SJCRH30 (cell line): Measurements from ENCODE around the gene PCCA. TPM values are rescaled to one million over a fixed set of nuclear protein-coding genes. Genes with fewer than 3 reads are reported as not detected.

Experiments
- DNase-seq, 2 experiments: peaks; one replicate each; pipeline ENCODE4 v3.0.0-alpha.2; 2015 to 2020
- H3K27ac ChIP-seq: fragments of 250-450 bp; sonication (Bioruptor Pico); 2 replicates; pipeline ENCODE4 v1.5.1; 2020; ENCODE audit warnings: mild to moderate bottlenecking, moderate library complexity
- H3K27me3 ChIP-seq: fragments of 250-450 bp; sonication (Bioruptor Pico); 2 replicates; pipeline ENCODE4 v1.5.1; 2020; ENCODE audit warnings: mild to moderate bottlenecking, moderate library complexity
- H3K36me3 ChIP-seq: fragments of 250-450 bp; sonication (Bioruptor Pico); 2 replicates; pipeline ENCODE4 v1.5.1; 2020; ENCODE audit warnings: mild to moderate bottlenecking, moderate library complexity
- H3K4me1 ChIP-seq: fragments of 250-450 bp; sonication (Bioruptor Pico); 2 replicates; pipeline ENCODE4 v1.5.1; 2020; ENCODE audit warnings: mild to moderate bottlenecking, moderate library complexity
- H3K4me3 ChIP-seq: fragments of 250-450 bp; sonication (Bioruptor Pico); 2 replicates; pipeline ENCODE4 v1.5.1; 2020; ENCODE audit warnings: mild to moderate bottlenecking, moderate library complexity
- H3K9me3 ChIP-seq: fragments of 250-450 bp; sonication (Bioruptor Pico); replicated peaks from 2 replicates; pipeline ENCODE4 v1.5.1; 2020; ENCODE audit warnings: mild to moderate bottlenecking, moderate library complexity
- total RNA-seq: library from RNA; depleted of rRNA; stranded (reverse); fragments of >200 nt; shearing (Covaris generic); gene quantifications from 2 replicates; pipeline ENCODE4 v1.2.3, GENCODE V29; 2014

PCCA gene
- total RNA-seq, 1 experiment from 2014 or later = 23.4 TPM

- Histone ChIP-seq H3K4me1 (no peaks in the 10 kb centered on the region), H3K27ac (no peak overlapping the region), H3K27me3 (no peaks in the 10 kb centered on the region), H3K4me3 (no peak overlapping the region), H3K9me3 (no peaks in the 10 kb centered on the region), H3K36me3 (no peaks in the 10 kb centered on the region)
- DNase-seq = no peak
Observed at GRCh38 chr13:100541897-100542825, 453.3 kb downstream of the PCCA start.

GRCh38 chr13:100542826-100543156 lies 453.9 kb downstream of the PCCA start:
- Histone ChIP-seq H3K27ac (no peak overlapping the region), H3K9me3 (no peaks in the 10 kb centered on the region), H3K36me3 (no peaks in the 10 kb centered on the region), H3K4me3 (no peak overlapping the region), H3K4me1 (no peaks in the 10 kb centered on the region), H3K27me3 (no peaks in the 10 kb centered on the region)
- DNase-seq = peak in 1 of 2 experiments; percentile 26

GRCh38 chr13:100543872-100544602 lies 455.1 kb downstream of the PCCA start:
- peaks cover 4% of the 10 kb centered on the region; the same call in 1 of the 2 replicates for H3K4me1 ChIP-seq
- no peak overlapping the region for H3K27ac ChIP-seq
- no peak overlapping the region for H3K4me3 ChIP-seq
- H3K36me3 ChIP-seq = no peaks in the 10 kb centered on the region
- no peaks in the 10 kb centered on the region for H3K9me3 ChIP-seq
- no peak for DNase-seq
- H3K27me3 ChIP-seq = no peaks in the 10 kb centered on the region

GRCh38 chr13:100544866-100545683 lies 456.2 kb downstream of the PCCA start:
- Histone ChIP-seq H3K4me3 (no peak overlapping the region), H3K36me3 (no peaks in the 10 kb centered on the region), H3K4me1 (peaks cover 9% of the 10 kb centered on the region; the same call in 1 of the 2 replicates), H3K27ac (no peak overlapping the region), H3K9me3 (no peaks in the 10 kb centered on the region), H3K27me3 (no peaks in the 10 kb centered on the region)
- no peak for DNase-seq

- H3K4me3 ChIP-seq = no peak overlapping the region
- H3K4me1 ChIP-seq = peaks cover 9% of the 10 kb centered on the region; the same call in 1 of the 2 replicates
- H3K36me3 ChIP-seq = no peaks in the 10 kb centered on the region
- DNase-seq = no peak
- no peaks in the 10 kb centered on the region for H3K27me3 ChIP-seq
- no peaks in the 10 kb centered on the region for H3K9me3 ChIP-seq
- no peak overlapping the region for H3K27ac ChIP-seq
Observed at GRCh38 chr13:100545684-100546061, 456.8 kb downstream of the PCCA start.

GRCh38 chr13:100546713-100547405 lies 458.0 kb downstream of the PCCA start:
- H3K4me1 ChIP-seq = peaks cover 9% of the 10 kb centered on the region; the same call in 1 of the 2 replicates
- H3K27me3 ChIP-seq = no peaks in the 10 kb centered on the region
- no peaks in the 10 kb centered on the region for H3K9me3 ChIP-seq
- H3K27ac ChIP-seq = no peak overlapping the region
- H3K36me3 ChIP-seq = no peaks in the 10 kb centered on the region
- no peak overlapping the region for H3K4me3 ChIP-seq
- no peak for DNase-seq

GRCh38 chr13:100547791-100548201 lies 458.9 kb downstream of the PCCA start:
- H3K27ac ChIP-seq = no peak overlapping the region
- H3K4me3 ChIP-seq = no peak overlapping the region
- no peaks in the 10 kb centered on the region for H3K36me3 ChIP-seq
- peak; percentile 43 to 54 for DNase-seq
- H3K27me3 ChIP-seq = no peaks in the 10 kb centered on the region
- H3K9me3 ChIP-seq = no peaks in the 10 kb centered on the region
- H3K4me1 ChIP-seq = peaks cover 9% of the 10 kb centered on the region; the same call in 1 of the 2 replicates

GRCh38 chr13:100549316-100549715 lies 460.4 kb downstream of the PCCA start:
- Histone ChIP-seq H3K4me3 (no peak overlapping the region), H3K27me3 (no peaks in the 10 kb centered on the region), H3K36me3 (no peaks in the 10 kb centered on the region), H3K9me3 (no peaks in the 10 kb centered on the region), H3K4me1 (peaks cover 9% of the 10 kb centered on the region; the same call in 1 of the 2 replicates), H3K27ac (no peak overlapping the region)
- no peak for DNase-seq

- no peak for DNase-seq
- H3K9me3 ChIP-seq = no peaks in the 10 kb centered on the region
- no peak overlapping the region for H3K27ac ChIP-seq
- no peak overlapping the region for H3K4me3 ChIP-seq
- peaks cover 9% of the 10 kb centered on the region; the same call in 1 of the 2 replicates for H3K4me1 ChIP-seq
- H3K36me3 ChIP-seq = no peaks in the 10 kb centered on the region
- H3K27me3 ChIP-seq = no peaks in the 10 kb centered on the region
Observed at GRCh38 chr13:100552755-100553154, 463.9 kb downstream of the PCCA start.

- no peaks in the 10 kb centered on the region for H3K9me3 ChIP-seq
- H3K4me3 ChIP-seq = no peak overlapping the region
- no peak overlapping the region for H3K27ac ChIP-seq
- no peaks in the 10 kb centered on the region for H3K36me3 ChIP-seq
- no peak for DNase-seq
- H3K27me3 ChIP-seq = no peaks in the 10 kb centered on the region
- H3K4me1 ChIP-seq = no peaks in the 10 kb centered on the region
Observed at GRCh38 chr13:100559886-100560285, 471.0 kb downstream of the PCCA start.

GRCh38 chr13:100560498-100561157 lies 471.7 kb downstream of the PCCA start:
- DNase-seq = no peak
- Histone ChIP-seq H3K4me1 (no peaks in the 10 kb centered on the region), H3K27me3 (no peaks in the 10 kb centered on the region), H3K27ac (no peak overlapping the region), H3K36me3 (no peaks in the 10 kb centered on the region), H3K4me3 (no peak overlapping the region), H3K9me3 (no peaks in the 10 kb centered on the region)

- Histone ChIP-seq H3K4me1 (no peaks in the 10 kb centered on the region), H3K9me3 (no peaks in the 10 kb centered on the region), H3K36me3 (no peaks in the 10 kb centered on the region), H3K27me3 (no peaks in the 10 kb centered on the region), H3K27ac (no peak overlapping the region), H3K4me3 (no peak overlapping the region)
- DNase-seq = no peak
Observed at GRCh38 chr13:100561158-100561499, 472.2 kb downstream of the PCCA start.

- Histone ChIP-seq H3K4me1 (no peaks in the 10 kb centered on the region), H3K36me3 (no peaks in the 10 kb centered on the region), H3K4me3 (no peak overlapping the region), H3K27ac (no peak overlapping the region), H3K9me3 (no peaks in the 10 kb centered on the region), H3K27me3 (no peaks in the 10 kb centered on the region)
- no peak for DNase-seq
Observed at GRCh38 chr13:100561599-100562204, 472.8 kb downstream of the PCCA start.
